RCC 7860 (cell line): Measurements from ENCODE around the gene MAGI1.
"Not testable (repeated sequence)": the region's sequence is repeated elsewhere in the genome, so short reads cannot be mapped to it uniquely, and the experiment has no call there.

Experiments used
- DNase-seq: peaks from one replicate; pipeline ENCODE4 v3.0.0-alpha.2; 2015; ENCODE audit warnings: low spot score
- FAIRE-seq: peaks from 2 replicates; lab custom pipeline; 2012; peaks lifted over from hg19 to GRCh38; lab: Jason Lieb, UNC

The MAGI1 gene

GRCh38 chr3:66038726-66039589, at the start of gene MAGI1:
TSS of gene MAGI1 (minus strand) at chr3:66038918. CDS start at chr3:66038308, 610 bp downstream.
- FAIRE-seq (no peak), DNase-seq (peak; percentile 84)

GRCh38 chr3:66083784-66084213, 45.1 kb upstream of the MAGI1 start:
- DNase-seq (no peak), FAIRE-seq (no peak)

GRCh38 chr3:66083096-66083678, 44.5 kb upstream of the MAGI1 start:
- FAIRE-seq: no peak
- no peak for DNase-seq

GRCh38 chr3:66082679-66083078, 44.0 kb upstream of the MAGI1 start:
- DNase-seq (no peak), FAIRE-seq (no peak)

GRCh38 chr3:66080167-66080566, 41.4 kb upstream of the MAGI1 start:
- no peak for FAIRE-seq
- no peak for DNase-seq

- FAIRE-seq: no peak
Measured at GRCh38 chr3:66077973-66078372, 39.3 kb upstream of the MAGI1 start.

GRCh38 chr3:66076861-66077470, 38.2 kb upstream of the MAGI1 start:
- DNase-seq (no peak), FAIRE-seq (no peak)

More at GRCh38 chr3:66077973-66078372, 39.3 kb upstream of the MAGI1 start:
- no peak for DNase-seq

- FAIRE-seq (no peak), DNase-seq (no peak)
Measured at GRCh38 chr3:66075281-66075680, 36.6 kb upstream of the MAGI1 start.

GRCh38 chr3:66073464-66074141, 34.9 kb upstream of the MAGI1 start:
- DNase-seq: no peak

GRCh38 chr3:66068255-66068654, 29.5 kb upstream of the MAGI1 start:
- DNase-seq (no peak), FAIRE-seq (no peak)

More at GRCh38 chr3:66073464-66074141, 34.9 kb upstream of the MAGI1 start:
- no peak for FAIRE-seq

GRCh38 chr3:66066963-66067617, 28.4 kb upstream of the MAGI1 start:
- FAIRE-seq: no peak
- DNase-seq: no peak

- FAIRE-seq (no peak), DNase-seq (no peak)
Measured at GRCh38 chr3:66055289-66055688, 16.6 kb upstream of the MAGI1 start.

- no peak for DNase-seq
- FAIRE-seq: no peak
Measured at GRCh38 chr3:66053550-66054094, 14.9 kb upstream of the MAGI1 start.

- FAIRE-seq (no peak), DNase-seq (no peak)
Measured at GRCh38 chr3:66052721-66053549, 14.2 kb upstream of the MAGI1 start.

GRCh38 chr3:66050821-66051220, 12.1 kb upstream of the MAGI1 start:
- FAIRE-seq: no peak

GRCh38 chr3:66048051-66048395, 9.3 kb upstream of the MAGI1 start:
- FAIRE-seq: no peak

More at GRCh38 chr3:66050821-66051220, 12.1 kb upstream of the MAGI1 start:
- DNase-seq: no peak

GRCh38 chr3:66047311-66048050, 8.8 kb upstream of the MAGI1 start:
- no peak for DNase-seq
- no peak for FAIRE-seq

More at GRCh38 chr3:66048051-66048395, 9.3 kb upstream of the MAGI1 start:
- no peak for DNase-seq

- not testable (repeated sequence) for DNase-seq, FAIRE-seq
Measured at GRCh38 chr3:66046321-66046720, 7.6 kb upstream of the MAGI1 start.

- DNase-seq (no peak), FAIRE-seq (no peak)
Measured at GRCh38 chr3:66041828-66042227, 3.1 kb upstream of the MAGI1 start.
